ENCODE results near the gene ST6GALNAC3.

ST6GALNAC3 gene

GRCh38 chr1:76470166-76470565 is 395.6 kb downstream of the ST6GALNAC3 start:
- DNase-seq = no peak

- no peak for DNase-seq
These were observed 397.0 kb downstream of the ST6GALNAC3 start for GRCh38 chr1:76471536-76471935.

- DNase-seq = no peak
These were observed 399.0 kb downstream of the ST6GALNAC3 start for GRCh38 chr1:76473591-76473990.

GRCh38 chr1:76474922-76475321 is 400.4 kb downstream of the ST6GALNAC3 start:
- no peak for DNase-seq

- no peak for DNase-seq
These were observed 402.6 kb downstream of the ST6GALNAC3 start for GRCh38 chr1:76477156-76477555.

GRCh38 chr1:76480827-76481226 is 406.3 kb downstream of the ST6GALNAC3 start:
- no peak for DNase-seq

GRCh38 chr1:76481672-76482071 is 407.1 kb downstream of the ST6GALNAC3 start:
- DNase-seq = no peak

- no peak for DNase-seq
These were observed 407.7 kb downstream of the ST6GALNAC3 start for GRCh38 chr1:76482272-76482671.

GRCh38 chr1:76491737-76492136 is 417.2 kb downstream of the ST6GALNAC3 start:
- no peak for DNase-seq

GRCh38 chr1:76492752-76493430 is 418.3 kb downstream of the ST6GALNAC3 start:
- no peak for DNase-seq

- DNase-seq = no peak
These were observed 420.3 kb downstream of the ST6GALNAC3 start for GRCh38 chr1:76494807-76495206.

GRCh38 chr1:76496871-76497270 is 422.3 kb downstream of the ST6GALNAC3 start:
- no peak for DNase-seq

GRCh38 chr1:76500116-76500515 is 425.6 kb downstream of the ST6GALNAC3 start:
- DNase-seq = no peak

- no peak for DNase-seq
These were observed 426.6 kb downstream of the ST6GALNAC3 start for GRCh38 chr1:76501136-76501535.

GRCh38 chr1:76501586-76502219 is 427.2 kb downstream of the ST6GALNAC3 start:
- no peak for DNase-seq

GRCh38 chr1:76503100-76503499 is 428.6 kb downstream of the ST6GALNAC3 start:
- no peak for DNase-seq

- DNase-seq = no peak
These were observed 429.2 kb downstream of the ST6GALNAC3 start for GRCh38 chr1:76503736-76504135.

- DNase-seq = no peak
These were observed 432.8 kb downstream of the ST6GALNAC3 start for GRCh38 chr1:76507376-76507775.

- no peak for DNase-seq
These were observed 434.3 kb downstream of the ST6GALNAC3 start for GRCh38 chr1:76508871-76509270.

- no peak for DNase-seq
These were observed 436.4 kb downstream of the ST6GALNAC3 start for GRCh38 chr1:76510672-76511557.

GRCh38 chr1:76511558-76512179 is 437.1 kb downstream of the ST6GALNAC3 start:
- DNase-seq = no peak

- no peak for DNase-seq
These were observed 456.4 kb downstream of the ST6GALNAC3 start for GRCh38 chr1:76530953-76531352.

- DNase-seq = no peak
These were observed 467.1 kb downstream of the ST6GALNAC3 start for GRCh38 chr1:76541618-76542017.
